ENCODE data around the gene SGSH.

- TF ChIP-seq CTCF (IDR thresholded peaks at IDR 0.05) = no peak
- TF ChIP-seq POLR2A (IDR thresholded peaks at IDR 0.05) = no peak
These were observed 18.7 kb downstream of the SGSH start for GRCh38 chr17:80201446-80201845.

Measured in suprapubic skin (tissue), 3 donors.